Ammon's horn (tissue), 1 donor: Measurements from ENCODE around the gene NR4A1.
"Not testable (repeated sequence)": the region's sequence is repeated elsewhere in the genome, so short reads cannot be mapped to it uniquely, and the experiment has no call there.

ENCODE experiments used
- DNase-seq: peaks from one replicate; pipeline ENCODE4 v3.0.0-alpha.2; 2016; ENCODE audit warnings: low spot score

The NR4A1 gene

DNA sequence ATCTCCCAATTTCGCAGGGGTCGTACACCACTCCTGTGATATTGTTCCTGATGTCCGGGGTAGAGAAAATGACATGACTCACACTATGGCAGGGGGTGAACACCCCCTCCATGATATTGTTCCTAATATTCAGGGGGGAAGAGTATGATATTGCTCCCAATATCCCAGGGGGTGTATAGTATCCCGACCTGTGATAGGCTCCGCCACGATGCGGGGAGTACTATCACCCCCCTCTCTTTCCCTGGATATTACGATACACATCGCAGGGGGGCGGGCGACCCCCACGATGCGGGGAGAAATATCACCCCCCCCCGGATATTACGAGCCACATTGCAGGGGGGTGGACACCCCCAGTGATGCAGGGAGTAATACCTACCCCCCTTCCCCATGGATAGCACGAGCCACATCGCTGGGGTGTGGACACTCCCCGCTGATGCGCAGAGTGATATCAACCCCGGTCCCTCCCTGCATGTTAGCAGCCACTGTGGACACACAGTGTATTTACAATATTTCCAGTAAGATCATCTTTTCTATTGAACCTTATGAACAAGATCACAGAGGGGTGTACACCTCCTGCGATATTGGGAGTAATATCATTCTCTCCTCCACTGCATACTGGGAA, 45.9 kb downstream of the NR4A1 start:
- DNase-seq = no peak

DNA sequence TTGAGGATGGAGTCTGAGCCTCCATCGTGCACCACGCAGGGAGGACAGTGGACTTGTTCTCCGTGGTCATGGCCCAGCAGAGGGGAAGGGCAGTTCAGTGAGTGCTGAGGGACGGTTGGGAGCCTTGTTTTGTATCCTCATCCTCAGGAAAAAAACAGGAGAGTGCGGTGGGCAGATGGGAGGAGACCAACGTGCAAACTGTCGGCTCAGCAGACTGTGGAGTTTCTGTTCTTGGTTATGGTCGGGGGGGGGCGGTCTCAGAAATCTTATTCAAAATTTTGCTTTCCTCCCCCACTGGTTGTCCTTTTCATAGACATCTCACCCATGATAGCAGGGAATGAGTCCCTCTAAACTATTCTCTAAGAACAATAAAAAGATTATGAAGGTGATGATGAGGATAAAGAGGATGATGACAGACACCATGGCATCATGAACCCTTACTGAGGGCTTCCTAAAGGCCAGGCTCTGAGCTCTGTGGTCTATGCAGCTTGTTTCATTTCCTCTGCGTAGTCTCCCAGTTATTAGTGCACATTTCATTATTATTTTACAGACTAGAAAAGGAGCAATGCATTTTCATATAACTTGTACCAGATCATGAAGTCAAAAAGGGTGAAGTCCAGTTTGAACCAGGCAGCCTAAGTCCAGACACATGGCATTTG, 53.3 kb downstream of the NR4A1 start:
- not testable (repeated sequence) for DNase-seq
